Osteoblast (primary cell): ENCODE data around the gene CDK5R1. TPM values are rescaled to one million over a fixed set of nuclear protein-coding genes. Genes with fewer than 3 reads are reported as not detected.
A peak's percentile ranks its signal among the peaks of the same experiment; 100 is the strongest.

Experiments
- DNase-seq: peaks from one replicate; pipeline ENCODE4 v3.0.0; 2011; ENCODE audit warnings: low spot score, mixed read lengths; ENCODE audit not compliant: insufficient read length; ENCODE audit errors: missing footprints
- H2AFZ ChIP-seq: 2 replicates; pipeline ENCODE4 v1.6.0; 2011; ENCODE audit warnings: mild to moderate bottlenecking, low read length
- H3K27ac ChIP-seq: 2 replicates; pipeline ENCODE4 v1.5.1; 2011; ENCODE audit warnings: mild to moderate bottlenecking, low read depth, low read length, moderate library complexity
- H3K27me3 ChIP-seq: 2 replicates; pipeline ENCODE4 v1.6.0; 2012; ENCODE audit warnings: mild to moderate bottlenecking, control low read depth, inconsistent platforms, low read length, moderate library complexity; ENCODE audit not compliant: insufficient read depth
- H3K36me3 ChIP-seq: 2 replicates; pipeline ENCODE4 v1.5.1; 2011; ENCODE audit warnings: mild to moderate bottlenecking, low read length, control low read depth, moderate library complexity; ENCODE audit not compliant: insufficient read depth
- H3K4me1 ChIP-seq: 2 replicates; pipeline ENCODE4 v1.5.1; 2011; ENCODE audit warnings: mild to moderate bottlenecking, low read length, control low read depth, moderate library complexity; ENCODE audit not compliant: insufficient read depth
- H3K4me2 ChIP-seq: 2 replicates; pipeline ENCODE4 v1.6.0; 2011; ENCODE audit warnings: mild to moderate bottlenecking, low read length; ENCODE audit not compliant: insufficient read depth
- H3K4me3 ChIP-seq: fragments of 200-600 bp; sonication (generic); 3 replicates; pipeline ENCODE4 v1.5.1; 2012; ENCODE audit warnings: mild to moderate bottlenecking, low read length, inconsistent platforms; ENCODE audit not compliant: insufficient read depth
- H3K79me2 ChIP-seq: 2 replicates; pipeline ENCODE4 v1.6.0; 2012; ENCODE audit warnings: mild to moderate bottlenecking, low read length, control low read depth, inconsistent platforms; ENCODE audit not compliant: insufficient read depth
- H3K9me3 ChIP-seq: 2 replicates; pipeline ENCODE4 v1.5.1; 2011; ENCODE audit warnings: low read depth, low read length, control low read depth
- H4K20me1 ChIP-seq: 2 replicates; pipeline ENCODE4 v1.6.0; 2012; ENCODE audit warnings: mild to moderate bottlenecking, low read length, control low read depth; ENCODE audit not compliant: insufficient read depth
- total RNA-seq: library from RNA; depleted of rRNA; stranded (reverse); fragments of >200 nt; gene quantifications from 2 replicates; pipeline ENCODE4 v1.2.3, GENCODE V29; 2012
- TF ChIP-seq, protein P1 (sequence below): IDR thresholded peaks from 2 replicates; pipeline ENCODE4 v1.5.1; 2011; ENCODE audit warnings: mild to moderate bottlenecking, low read depth, low read length, moderate library complexity; ENCODE audit errors: extremely low read depth

CDK5R1 gene
- total RNA-seq, 1 donor, result 0.72 TPM

- no peak overlapping the region for H3K27ac ChIP-seq
- H3K9me3 ChIP-seq, result no peaks in the 10 kb centered on the region
- H3K4me2 ChIP-seq, result peak overlapping the region; percentile 12
- H3K4me1 ChIP-seq, result peaks cover 20% of the 10 kb centered on the region
- H3K79me2 ChIP-seq, result no peaks in the 10 kb centered on the region
- no peak overlapping the region for H3K4me3 ChIP-seq
- TF ChIP-seq, protein P1, sequence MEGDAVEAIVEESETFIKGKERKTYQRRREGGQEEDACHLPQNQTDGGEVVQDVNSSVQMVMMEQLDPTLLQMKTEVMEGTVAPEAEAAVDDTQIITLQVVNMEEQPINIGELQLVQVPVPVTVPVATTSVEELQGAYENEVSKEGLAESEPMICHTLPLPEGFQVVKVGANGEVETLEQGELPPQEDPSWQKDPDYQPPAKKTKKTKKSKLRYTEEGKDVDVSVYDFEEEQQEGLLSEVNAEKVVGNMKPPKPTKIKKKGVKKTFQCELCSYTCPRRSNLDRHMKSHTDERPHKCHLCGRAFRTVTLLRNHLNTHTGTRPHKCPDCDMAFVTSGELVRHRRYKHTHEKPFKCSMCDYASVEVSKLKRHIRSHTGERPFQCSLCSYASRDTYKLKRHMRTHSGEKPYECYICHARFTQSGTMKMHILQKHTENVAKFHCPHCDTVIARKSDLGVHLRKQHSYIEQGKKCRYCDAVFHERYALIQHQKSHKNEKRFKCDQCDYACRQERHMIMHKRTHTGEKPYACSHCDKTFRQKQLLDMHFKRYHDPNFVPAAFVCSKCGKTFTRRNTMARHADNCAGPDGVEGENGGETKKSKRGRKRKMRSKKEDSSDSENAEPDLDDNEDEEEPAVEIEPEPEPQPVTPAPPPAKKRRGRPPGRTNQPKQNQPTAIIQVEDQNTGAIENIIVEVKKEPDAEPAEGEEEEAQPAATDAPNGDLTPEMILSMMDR, result no peak
- no peaks in the 10 kb centered on the region for H3K36me3 ChIP-seq
- no peaks in the 10 kb centered on the region for H4K20me1 ChIP-seq
- DNase-seq, result peak; percentile 86
- no peak overlapping the region for H2AFZ ChIP-seq
- H3K27me3 ChIP-seq, result no peaks in the 10 kb centered on the region
Measured at GRCh38 chr17:32504166-32504990, 17.6 kb downstream of the CDK5R1 start.

GRCh38 chr17:32508926-32509325 is 22.1 kb downstream of the CDK5R1 start:
- no peaks in the 10 kb centered on the region for H3K79me2 ChIP-seq
- no peak overlapping the region for H2AFZ ChIP-seq
- no peak for DNase-seq
- no peak overlapping the region for H3K4me2 ChIP-seq
- H3K36me3 ChIP-seq, result no peaks in the 10 kb centered on the region
- H3K27me3 ChIP-seq, result no peaks in the 10 kb centered on the region
- no peaks in the 10 kb centered on the region for H3K9me3 ChIP-seq
- TF ChIP-seq, protein P1, result no peak
- H3K4me3 ChIP-seq, result no peak overlapping the region
- no peaks in the 10 kb centered on the region for H4K20me1 ChIP-seq
- H3K27ac ChIP-seq, result no peak overlapping the region
- H3K4me1 ChIP-seq, result peaks cover 10% of the 10 kb centered on the region

- Histone ChIP-seq H3K36me3 (no peaks in the 10 kb centered on the region), H3K4me1 (no peaks in the 10 kb centered on the region), H3K4me2 (no peak overlapping the region), H3K27ac (no peak overlapping the region), H3K79me2 (no peaks in the 10 kb centered on the region), H3K4me3 (no peak overlapping the region), H3K9me3 (no peaks in the 10 kb centered on the region), H2AFZ (no peak overlapping the region), H4K20me1 (no peaks in the 10 kb centered on the region), H3K27me3 (no peaks in the 10 kb centered on the region)
- no peak for DNase-seq
- TF ChIP-seq, protein P1, result no peak
Measured at GRCh38 chr17:32510466-32510865, 23.7 kb downstream of the CDK5R1 start.

- H3K9me3 ChIP-seq, result no peaks in the 10 kb centered on the region
- H4K20me1 ChIP-seq, result no peaks in the 10 kb centered on the region
- no peaks in the 10 kb centered on the region for H3K36me3 ChIP-seq
Measured at GRCh38 chr17:32512328-32512727, 25.5 kb downstream of the CDK5R1 start.

More at GRCh38 chr17:32512328-32512727, 25.5 kb downstream of the CDK5R1 start:
- TF ChIP-seq, protein P1, result no peak
- H3K4me1 ChIP-seq, result no peaks in the 10 kb centered on the region
- no peak for DNase-seq
- no peaks in the 10 kb centered on the region for H3K27me3 ChIP-seq
- no peak overlapping the region for H3K4me2 ChIP-seq
- no peak overlapping the region for H2AFZ ChIP-seq
- H3K4me3 ChIP-seq, result no peak overlapping the region
- H3K79me2 ChIP-seq, result no peaks in the 10 kb centered on the region
- no peak overlapping the region for H3K27ac ChIP-seq
